ENCODE data around the gene CDC42BPA. TPM values are rescaled to one million over a fixed set of nuclear protein-coding genes. Genes with fewer than 3 reads are reported as not detected.

Gene CDC42BPA
- total and polyA plus RNA-seq, 2 of the 8 experiments (the other 6 are each of a cell fraction or from before 2014, with no cell fraction given) = 7.1 to 28.5 TPM

GRCh38 chr1:227136210-227136820, 182.0 kb downstream of the CDC42BPA start:
- no peak overlapping the region for H2BK15ac ChIP-seq (ENCODE audit: low read length)
- no peak overlapping the region for H2BK120ac ChIP-seq (replicated peaks; ENCODE audit: low read depth, low read length)
- WGBS, 2 experiments (ENCODE audit: extremely low coverage in 1 of 2, insufficient coverage in 1 of 2, insufficient read length in 1 of 2, insufficient replicate concordance in 2 of 2, low coverage in 1 of 2, low lambda C conversion rate in 2 of 2, missing lambda C conversion rate in 1 of 2) = 87% methylated on average over 4 of the region's 4 CpGs; no CpG with 5 or more reads in 1 of the 2 experiments
- FAIRE-seq (no peak), DNase-seq (ENCODE audit: low read depth in 1 of 2, low spot score in 2 of 2) (no peak)
- TF ChIP-seq SRF (IDR thresholded peaks at IDR 0.05; ENCODE audit: low read depth, low read length) (no peak), JUN (IDR thresholded peaks at IDR 0.05; ENCODE audit: low read depth, low read length) (no peak), POU5F1 (IDR thresholded peaks at IDR 0.05; ENCODE audit: low read depth, low read length) (no peak), ASH2L (IDR thresholded peaks at IDR 0.05; ENCODE audit: low read length) (no peak), NRF1 (IDR thresholded peaks at IDR 0.05; ENCODE audit: low read depth, low read length) (no peak)
- no peaks in the 10 kb centered on the region for H3K23me2 ChIP-seq (ENCODE audit: low read depth, low read length)
- no peak overlapping the region for H4K8ac ChIP-seq (ENCODE audit: extremely low read depth, insufficient read depth, low read length)
- H4K20me1 ChIP-seq (replicated peaks in 1 of 2; ENCODE audit: control insufficient read depth in 1 of 2, insufficient read depth in 2 of 2, low read length in 2 of 2) = no peaks in the 10 kb centered on the region
- H2BK12ac ChIP-seq (ENCODE audit: low read depth, low read length) = no peak overlapping the region
- no peaks in the 10 kb centered on the region for H3K9me3 ChIP-seq (ENCODE audit: insufficient read depth in 2 of 2, low read depth in 1 of 2, low read length in 1 of 2)
- H2BK5ac ChIP-seq (ENCODE audit: low read depth, low read length) = no peak overlapping the region
- no peaks in the 10 kb centered on the region for H3K79me2 ChIP-seq (ENCODE audit: control insufficient read depth in 1 of 2, insufficient read depth in 2 of 2, low read length in 2 of 2)
- H3K4me3 ChIP-seq (ENCODE audit: extremely low read depth in 1 of 4, insufficient read depth in 2 of 4, low read depth in 3 of 4, low read length in 4 of 4) = no peak overlapping the region
- H2BK20ac ChIP-seq (ENCODE audit: low read length) = no peak overlapping the region
- H3K79me1 ChIP-seq (ENCODE audit: low read depth, low read length) = no peaks in the 10 kb centered on the region
- no peak overlapping the region for H2AK5ac ChIP-seq (ENCODE audit: low read depth, low read length)
- no peak overlapping the region for H4K91ac ChIP-seq (replicated peaks; ENCODE audit: insufficient read length, low read length)
- no peak overlapping the region for H3K14ac ChIP-seq (ENCODE audit: insufficient read length)
- H3K4me1 ChIP-seq (replicated peaks in 1 of 4; ENCODE audit: control insufficient read depth in 3 of 4, insufficient read depth in 4 of 4, low read length in 3 of 4) = peaks cover 0 to 5% (median 3%) of the 10 kb centered on the region in 4 experiments; a peak in 3 of 7 replicates
- ChIA-PET CTCF (ENCODE audit: partially characterized antibody) (interaction anchor here (0.6 kb wide), 1 partner anchor 29 kb away, joined by 3 read pairs; no protein-coding TSS in a partner anchor), POLR2A (ENCODE audit: partially characterized antibody) (no interaction called here)
- H3K9ac ChIP-seq (replicated peaks in 1 of 4; ENCODE audit: extremely low read depth in 1 of 4, low read depth in 3 of 4, low read length in 3 of 4) = no peak overlapping the region
- no peak overlapping the region for H3K23ac ChIP-seq (ENCODE audit: insufficient read length)
- no peak overlapping the region for H4K5ac ChIP-seq (ENCODE audit: insufficient read length, low read depth, low read length)
- H3K4ac ChIP-seq (replicated peaks; ENCODE audit: insufficient read length, low read depth, low read length) = no peak overlapping the region
- H3K4me2 ChIP-seq (ENCODE audit: insufficient read depth in 1 of 2, low read depth in 2 of 2, low read length in 2 of 2) = no peak overlapping the region
- H3K18ac ChIP-seq (ENCODE audit: extremely low read depth, low read length) = no peak overlapping the region
- no peaks in the 10 kb centered on the region for H3K27me3 ChIP-seq (replicated peaks in 1 of 4; ENCODE audit: control insufficient read depth in 3 of 4, extremely low read depth in 1 of 4, insufficient read depth in 3 of 4, low read length in 3 of 4)
- no peak overlapping the region for H3K27ac ChIP-seq (ENCODE audit: low read depth, low read length)
- no peak overlapping the region for H2AFZ ChIP-seq (ENCODE audit: low read length)
- peaks cover 0 to 5% (median 0%) of the 10 kb centered on the region in 4 experiments; a peak in 2 of 8 replicates for H3K36me3 ChIP-seq (ENCODE audit: control insufficient read depth in 2 of 4, insufficient read depth in 4 of 4, low read length in 3 of 4)
- H3K56ac ChIP-seq (replicated peaks; ENCODE audit: insufficient read length, low read depth, low read length) = no peak overlapping the region

Measured in H1 (cell line).